KMS-11 (cell line): ENCODE results near the gene ENG.
A peak's percentile ranks its signal among the peaks of the same experiment; 100 is the strongest.

Experiments used
- H2AFZ ChIP-seq: fragments of 200-600 bp; sonication (generic); 2 replicates; pipeline ENCODE4 v1.6.1; 2016; ENCODE audit warnings: antibody characterized with exemption, mixed run types, low read depth
- H3K27ac ChIP-seq: fragments of 200-600 bp; sonication (generic); 2 replicates; pipeline ENCODE4 v1.6.1; 2016; ENCODE audit warnings: mild to moderate bottlenecking, mixed run types
- H3K27me3 ChIP-seq: fragments of 200-600 bp; sonication (generic); 2 replicates; pipeline ENCODE4 v1.6.1; 2017; ENCODE audit warnings: mild to moderate bottlenecking, low read depth, mixed run types, moderate library complexity; ENCODE audit not compliant: insufficient read depth
- H3K36me3 ChIP-seq: fragments of 200-600 bp; sonication (generic); 2 replicates; pipeline ENCODE4 v1.6.1; 2017; ENCODE audit warnings: mild to moderate bottlenecking, mixed run types; ENCODE audit not compliant: insufficient read depth
- H3K4me1 ChIP-seq: fragments of 200-600 bp; sonication (generic); 2 replicates; pipeline ENCODE4 v1.6.1; 2016; ENCODE audit warnings: mild to moderate bottlenecking, low read depth, mixed run types; ENCODE audit not compliant: poor library complexity, severe bottlenecking
- H3K4me2 ChIP-seq: fragments of 200-600 bp; sonication (generic); 2 replicates; pipeline ENCODE4 v1.7.0; 2016; ENCODE audit warnings: mild to moderate bottlenecking, mixed run types
- H3K4me3 ChIP-seq: fragments of 200-600 bp; sonication (generic); IDR thresholded peaks from 2 replicates; pipeline ENCODE4 v1.6.1; 2017; ENCODE audit warnings: low read depth, low read length, mixed read lengths; ENCODE audit not compliant: insufficient read depth
- H3K79me2 ChIP-seq: fragments of 200-600 bp; sonication (generic); 2 replicates; pipeline ENCODE4 v1.6.1; 2016; ENCODE audit warnings: low read depth, mixed run types; ENCODE audit not compliant: insufficient read depth
- H3K9ac ChIP-seq: fragments of 200-600 bp; sonication (generic); 2 replicates; pipeline ENCODE4 v1.6.1; 2016; ENCODE audit warnings: mild to moderate bottlenecking, mixed run types
- H4K20me1 ChIP-seq: fragments of 200-600 bp; sonication (generic); 2 replicates; pipeline ENCODE4 v1.6.1; 2016; ENCODE audit warnings: mild to moderate bottlenecking, mixed run types; ENCODE audit not compliant: insufficient read depth
- CTCF ChIP-seq: fragments of 200-600 bp; sonication (generic); conservative IDR thresholded peaks from 2 replicates; pipeline ENCODE4 v1.6.1; 2017; ENCODE audit warnings: low read depth, mild to moderate bottlenecking, antibody characterized with exemption, low read length, moderate library complexity, mixed read lengths

ENG gene

GRCh38 chr9:127776195-127776923, 78.1 kb downstream of the ENG start:
- no peak for TF ChIP-seq CTCF
- no peak overlapping the region for H3K4me3 ChIP-seq
- peaks cover 31% of the 10 kb centered on the region for H3K79me2 ChIP-seq
- H2AFZ ChIP-seq, result peak overlapping the region; percentile 46; the same call in 1 of the 2 replicates
- H4K20me1 ChIP-seq, result no peaks in the 10 kb centered on the region
- peaks cover 83% of the 10 kb centered on the region for H3K4me1 ChIP-seq
- H3K4me2 ChIP-seq, result peak overlapping the region; percentile 98
- peak overlapping the region; percentile 98 for H3K27ac ChIP-seq
- H3K9ac ChIP-seq, result peak overlapping the region; percentile 85
- no peaks in the 10 kb centered on the region for H3K36me3 ChIP-seq
- H3K27me3 ChIP-seq, result no peaks in the 10 kb centered on the region

- H4K20me1 ChIP-seq, result no peaks in the 10 kb centered on the region
- no peak overlapping the region for H3K9ac ChIP-seq
- H3K27ac ChIP-seq, result no peak overlapping the region
- no peak overlapping the region for H3K4me3 ChIP-seq
- peaks cover 31% of the 10 kb centered on the region for H3K79me2 ChIP-seq
- H3K27me3 ChIP-seq, result no peaks in the 10 kb centered on the region
- no peak overlapping the region for H3K4me2 ChIP-seq
- no peak overlapping the region for H2AFZ ChIP-seq
- H3K36me3 ChIP-seq, result no peaks in the 10 kb centered on the region
- peaks cover 77% of the 10 kb centered on the region for H3K4me1 ChIP-seq
- TF ChIP-seq CTCF, result no peak
Observed at GRCh38 chr9:127773981-127774380, 80.5 kb downstream of the ENG start.

- Histone ChIP-seq H3K36me3 (no peaks in the 10 kb centered on the region), H3K27ac (peak overlapping the region; percentile 42; the same call in 1 of the 2 replicates), H3K79me2 (peaks cover 30% of the 10 kb centered on the region), H3K4me3 (no peak overlapping the region), H2AFZ (no peak overlapping the region), H4K20me1 (no peaks in the 10 kb centered on the region), H3K4me1 (peaks cover 72% of the 10 kb centered on the region), H3K27me3 (no peaks in the 10 kb centered on the region), H3K4me2 (no peak overlapping the region), H3K9ac (no peak overlapping the region)
- TF ChIP-seq CTCF, result no peak
Observed at GRCh38 chr9:127773272-127773671, 81.2 kb downstream of the ENG start.

GRCh38 chr9:127772603-127773002, 81.9 kb downstream of the ENG start:
- no peaks in the 10 kb centered on the region for H3K36me3 ChIP-seq
- H3K27ac ChIP-seq, result peak overlapping the region; percentile 42; the same call in 1 of the 2 replicates
- H4K20me1 ChIP-seq, result no peaks in the 10 kb centered on the region
- H3K9ac ChIP-seq, result no peak overlapping the region
- no peaks in the 10 kb centered on the region for H3K27me3 ChIP-seq
- no peak overlapping the region for H3K4me2 ChIP-seq
- H3K4me3 ChIP-seq, result no peak overlapping the region
- TF ChIP-seq CTCF, result no peak
- H3K4me1 ChIP-seq, result peaks cover 69% of the 10 kb centered on the region
- H3K79me2 ChIP-seq, result peaks cover 24% of the 10 kb centered on the region
- H2AFZ ChIP-seq, result no peak overlapping the region
